ENCODE results near the gene CCDC78. TPM values are rescaled to one million over a fixed set of nuclear protein-coding genes. Genes with fewer than 3 reads are reported as not detected.

The CCDC78 gene
- total RNA-seq, 1 experiment from 2014 or later, result 10.0 TPM

GRCh38 chr16:727291-727977 lies 1.2 kb upstream of the CCDC78 start:
- Mint-ChIP-seq H3K27me3 (ENCODE audit: unreplicated experiment) (no peaks in the 10 kb centered on the region), H3K27ac (ENCODE audit: unreplicated experiment) (no peak overlapping the region), H3K4me1 (ENCODE audit: low read depth, unreplicated experiment) (no peaks in the 10 kb centered on the region), H3K36me3 (ENCODE audit: insufficient read depth, unreplicated experiment) (peaks cover 57% of the 10 kb centered on the region), H3K4me3 (ENCODE audit: low read depth, unreplicated experiment) (peak overlapping the region; percentile 74), H3K9me3 (ENCODE audit: low read depth, unreplicated experiment) (no peaks in the 10 kb centered on the region)
- intact Hi-C loops (cut with micrococcal nuclease; ENCODE audit: unreplicated experiment), result no loop called here
- CTCF ChIA-PET, result interaction anchor here (0.7 to 1.1 kb wide), 3 partner anchors 11 to 15 kb away, joined by 3 to 7 read pairs (median 3); partner anchors contain the start of gene CIAO3
- no TSS peak for BruUV-seq (replicated peaks)
- TF ChIP-seq, protein P1, sequence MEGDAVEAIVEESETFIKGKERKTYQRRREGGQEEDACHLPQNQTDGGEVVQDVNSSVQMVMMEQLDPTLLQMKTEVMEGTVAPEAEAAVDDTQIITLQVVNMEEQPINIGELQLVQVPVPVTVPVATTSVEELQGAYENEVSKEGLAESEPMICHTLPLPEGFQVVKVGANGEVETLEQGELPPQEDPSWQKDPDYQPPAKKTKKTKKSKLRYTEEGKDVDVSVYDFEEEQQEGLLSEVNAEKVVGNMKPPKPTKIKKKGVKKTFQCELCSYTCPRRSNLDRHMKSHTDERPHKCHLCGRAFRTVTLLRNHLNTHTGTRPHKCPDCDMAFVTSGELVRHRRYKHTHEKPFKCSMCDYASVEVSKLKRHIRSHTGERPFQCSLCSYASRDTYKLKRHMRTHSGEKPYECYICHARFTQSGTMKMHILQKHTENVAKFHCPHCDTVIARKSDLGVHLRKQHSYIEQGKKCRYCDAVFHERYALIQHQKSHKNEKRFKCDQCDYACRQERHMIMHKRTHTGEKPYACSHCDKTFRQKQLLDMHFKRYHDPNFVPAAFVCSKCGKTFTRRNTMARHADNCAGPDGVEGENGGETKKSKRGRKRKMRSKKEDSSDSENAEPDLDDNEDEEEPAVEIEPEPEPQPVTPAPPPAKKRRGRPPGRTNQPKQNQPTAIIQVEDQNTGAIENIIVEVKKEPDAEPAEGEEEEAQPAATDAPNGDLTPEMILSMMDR (IDR thresholded peaks at IDR 0.05; ENCODE audit: unreplicated experiment), result no peak
- DNase-seq, result no peak

DNA sequence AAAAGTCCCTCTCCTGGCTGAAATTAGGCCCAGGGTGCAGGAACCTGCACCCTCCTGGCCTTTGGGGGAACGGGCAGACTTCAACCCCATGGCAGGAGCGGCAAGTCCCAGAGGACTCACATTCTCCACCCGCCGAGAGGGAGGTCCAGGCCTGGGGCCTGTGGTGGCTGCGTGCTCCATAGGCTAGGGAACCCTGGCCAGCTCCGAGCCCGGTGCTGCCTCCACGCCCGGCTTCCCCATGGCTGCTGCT lies 130 bp downstream of the CCDC78 start:
- no peak for DNase-seq
- TF ChIP-seq, protein P1 (IDR thresholded peaks at IDR 0.05; ENCODE audit: unreplicated experiment), result no peak
- no peaks in the 10 kb centered on the region for H3K9me3 Mint-ChIP-seq (ENCODE audit: low read depth, unreplicated experiment)
- intact Hi-C loops (cut with micrococcal nuclease; ENCODE audit: unreplicated experiment), result no loop called here
- no peak overlapping the region for H3K27ac Mint-ChIP-seq (ENCODE audit: unreplicated experiment)
- no TSS peak for BruUV-seq (replicated peaks)
- peaks cover 69% of the 10 kb centered on the region for H3K36me3 Mint-ChIP-seq (ENCODE audit: insufficient read depth, unreplicated experiment)
- peak overlapping the region; percentile 74 for H3K4me3 Mint-ChIP-seq (ENCODE audit: low read depth, unreplicated experiment)
- no peaks in the 10 kb centered on the region for H3K27me3 Mint-ChIP-seq (ENCODE audit: unreplicated experiment)
- CTCF ChIA-PET, result interaction anchor here (1.8 kb wide), 1 partner anchor 10 kb away, joined by 10 read pairs; no protein-coding TSS in a partner anchor
- H3K4me1 Mint-ChIP-seq (ENCODE audit: low read depth, unreplicated experiment), result no peaks in the 10 kb centered on the region

DNA sequence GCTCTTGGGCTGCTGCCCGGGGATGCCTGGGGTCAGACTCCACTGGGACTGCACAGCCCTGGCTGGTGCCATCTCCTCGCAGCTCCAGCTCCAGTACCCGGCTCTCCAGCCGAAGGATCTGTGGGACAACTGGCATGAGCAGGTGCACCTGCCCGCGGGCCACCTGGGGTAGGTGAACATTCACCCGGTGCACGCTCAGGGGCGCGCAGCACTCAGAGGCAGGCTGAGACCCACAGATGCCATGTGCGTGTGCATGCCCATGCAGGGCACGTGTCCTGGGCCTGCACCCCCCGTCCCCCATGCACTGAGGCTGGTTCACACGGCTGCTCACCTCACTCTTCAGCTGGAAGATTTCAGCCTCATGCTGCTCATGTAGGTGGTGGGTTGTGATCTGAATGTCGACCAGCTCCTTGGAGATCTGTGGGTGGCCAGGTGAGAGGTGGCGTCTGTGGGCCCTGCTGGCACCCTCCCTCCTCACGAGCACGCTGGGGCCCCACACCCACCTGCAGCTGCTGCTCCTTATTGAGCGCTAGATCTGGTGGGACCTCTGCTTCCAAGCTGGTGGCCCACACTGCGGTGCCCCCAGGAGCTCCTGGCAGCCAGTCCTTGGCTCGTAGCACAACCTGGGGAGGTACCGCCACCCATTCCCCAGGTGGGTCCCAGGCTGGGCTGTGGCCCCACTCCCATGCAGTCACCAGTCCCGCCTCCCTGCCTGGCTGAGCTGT lies 618 bp downstream of the CCDC78 start:
- no peaks in the 10 kb centered on the region for H3K4me1 Mint-ChIP-seq (ENCODE audit: low read depth, unreplicated experiment)
- CTCF ChIA-PET, result interaction anchor here (1.1 to 1.8 kb wide), 2 partner anchors 9 to 16 kb away, joined by 3 to 10 read pairs; no protein-coding TSS in a partner anchor
- peaks cover 70% of the 10 kb centered on the region for H3K36me3 Mint-ChIP-seq (ENCODE audit: insufficient read depth, unreplicated experiment)
- no peaks in the 10 kb centered on the region for H3K27me3 Mint-ChIP-seq (ENCODE audit: unreplicated experiment)
- peak overlapping the region; percentile 74 for H3K4me3 Mint-ChIP-seq (ENCODE audit: low read depth, unreplicated experiment)
- no peaks in the 10 kb centered on the region for H3K9me3 Mint-ChIP-seq (ENCODE audit: low read depth, unreplicated experiment)
- TF ChIP-seq, protein P1 (IDR thresholded peaks at IDR 0.05; ENCODE audit: unreplicated experiment), result no peak
- DNase-seq, result no peak
- intact Hi-C loops (cut with micrococcal nuclease; ENCODE audit: unreplicated experiment), result no loop called here
- no peak overlapping the region for H3K27ac Mint-ChIP-seq (ENCODE audit: unreplicated experiment)
- no TSS peak for BruUV-seq (replicated peaks)

DNA sequence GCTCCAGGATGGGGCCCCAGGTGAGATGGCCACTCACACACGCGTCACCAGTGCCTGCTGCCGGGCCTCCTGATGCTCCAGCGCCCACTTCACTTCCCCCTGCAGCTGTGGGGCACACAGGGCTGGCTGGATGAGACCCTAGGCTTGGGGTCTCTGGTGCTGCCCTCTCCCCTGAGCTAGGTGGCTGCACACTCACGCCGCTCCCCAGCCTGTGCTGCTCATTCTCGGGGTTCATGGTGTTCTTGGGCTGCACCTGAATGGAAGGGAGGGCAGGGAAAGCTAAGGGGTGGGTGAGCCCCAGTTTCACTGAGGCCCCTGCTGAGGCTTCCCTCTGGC lies 1.2 kb downstream of the CCDC78 start:
- no peak for DNase-seq
- no peak overlapping the region for H3K4me3 Mint-ChIP-seq (ENCODE audit: low read depth, unreplicated experiment)
- TF ChIP-seq, protein P1 (IDR thresholded peaks at IDR 0.05; ENCODE audit: unreplicated experiment), result no peak
- H3K27me3 Mint-ChIP-seq (ENCODE audit: unreplicated experiment), result no peaks in the 10 kb centered on the region
- H3K9me3 Mint-ChIP-seq (ENCODE audit: low read depth, unreplicated experiment), result no peaks in the 10 kb centered on the region
- peaks cover 74% of the 10 kb centered on the region for H3K36me3 Mint-ChIP-seq (ENCODE audit: insufficient read depth, unreplicated experiment)
- CTCF ChIA-PET, result interaction anchor here (1.1 to 1.8 kb wide), 2 partner anchors 9 to 16 kb away, joined by 3 to 10 read pairs; no protein-coding TSS in a partner anchor
- H3K27ac Mint-ChIP-seq (ENCODE audit: unreplicated experiment), result no peak overlapping the region
- intact Hi-C loops (cut with micrococcal nuclease; ENCODE audit: unreplicated experiment), result no loop called here
- H3K4me1 Mint-ChIP-seq (ENCODE audit: low read depth, unreplicated experiment), result peaks cover 3% of the 10 kb centered on the region
- BruUV-seq (replicated peaks), result no TSS peak

All from Calu3 (cell line).